Activated CD4-positive, alpha-beta T cell treated with anti-CD3 and anti-CD28 coated beads for 4 hours (primary cell): ENCODE results near the gene SDCCAG8.
"Not testable (repeated sequence)": the region's sequence is repeated elsewhere in the genome, so short reads cannot be mapped to it uniquely, and the experiment has no call there.

Experiments
- DNase-seq, 2 donors: peaks; one replicate each; pipeline ENCODE4 v3.0.0-alpha.2; 2020

SDCCAG8 gene

DNA sequence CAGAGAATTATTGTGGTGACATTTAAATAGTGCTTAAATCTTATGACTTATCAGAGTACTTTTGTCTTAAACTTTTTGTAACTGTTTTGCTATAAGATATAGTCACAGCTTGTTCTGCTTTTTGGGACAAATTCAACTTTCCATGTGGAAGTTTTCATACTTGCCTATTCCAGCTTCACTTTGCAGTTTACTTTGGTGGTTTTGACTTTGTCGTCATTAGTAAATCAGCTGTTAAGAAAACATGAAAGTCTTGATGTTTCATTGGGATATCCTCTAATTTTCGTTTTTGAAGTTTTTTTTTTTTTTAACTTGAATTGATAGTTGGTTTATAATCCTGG, 31.3 kb downstream of the SDCCAG8 start:
- no peak for DNase-seq

DNA sequence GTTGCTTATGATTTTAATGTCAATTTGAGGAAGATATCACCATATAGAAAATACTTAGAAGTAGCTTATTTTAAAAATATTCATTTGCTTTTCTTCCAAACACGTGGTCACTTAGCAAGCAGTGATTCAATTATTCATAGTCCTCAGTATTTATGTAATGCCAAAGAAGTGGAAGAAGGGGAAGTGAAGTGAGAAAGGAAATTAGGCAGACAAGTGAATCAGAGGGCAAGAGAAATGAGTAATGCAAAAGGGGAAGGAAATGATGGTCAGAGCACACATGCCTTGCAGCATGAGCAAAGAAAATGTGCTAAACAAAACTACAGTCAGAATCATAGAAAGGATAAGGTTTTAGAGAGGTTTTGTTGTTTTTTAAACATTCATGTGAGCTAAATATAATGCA, 31.8 kb downstream of the SDCCAG8 start:
- DNase-seq = no peak

DNA sequence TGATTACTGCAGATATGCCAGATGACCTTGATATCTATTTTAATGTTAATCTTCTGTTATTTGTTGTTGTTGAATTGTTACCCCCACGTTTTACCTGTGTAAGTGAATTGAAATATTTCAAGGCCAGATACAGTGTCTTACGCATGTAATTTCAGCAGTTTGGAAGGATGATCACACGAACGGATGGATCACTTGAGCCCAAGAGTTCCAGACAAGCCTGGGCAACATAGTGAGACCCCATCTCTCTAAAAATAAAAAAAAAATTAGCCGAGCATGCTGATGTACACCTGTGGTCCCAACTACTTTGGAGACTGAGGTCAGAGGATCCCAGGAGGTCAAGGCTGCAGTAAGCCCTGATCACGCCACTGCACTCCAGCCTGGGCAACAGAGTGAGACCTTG, 32.2 kb downstream of the SDCCAG8 start:
- DNase-seq = no peak

DNA sequence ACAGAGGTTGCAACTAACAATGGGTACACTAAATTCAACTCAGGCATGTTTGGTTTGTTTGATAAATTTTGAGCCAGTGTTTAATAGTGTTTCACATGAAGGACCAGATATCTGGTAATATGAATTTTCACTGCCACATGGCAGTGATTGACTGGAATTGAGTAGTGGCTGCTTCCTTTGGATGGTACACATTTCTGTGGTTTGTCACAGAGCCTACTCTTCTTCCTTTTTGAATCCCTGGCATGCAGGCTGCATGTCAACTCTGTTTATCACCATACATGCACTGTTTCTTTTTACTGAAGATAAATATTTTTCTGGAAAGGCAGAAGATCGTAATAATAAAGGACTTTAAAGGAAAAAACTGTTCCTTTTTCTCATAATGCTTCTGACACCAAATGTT, 35.5 kb downstream of the SDCCAG8 start:
- DNase-seq = no peak

DNA sequence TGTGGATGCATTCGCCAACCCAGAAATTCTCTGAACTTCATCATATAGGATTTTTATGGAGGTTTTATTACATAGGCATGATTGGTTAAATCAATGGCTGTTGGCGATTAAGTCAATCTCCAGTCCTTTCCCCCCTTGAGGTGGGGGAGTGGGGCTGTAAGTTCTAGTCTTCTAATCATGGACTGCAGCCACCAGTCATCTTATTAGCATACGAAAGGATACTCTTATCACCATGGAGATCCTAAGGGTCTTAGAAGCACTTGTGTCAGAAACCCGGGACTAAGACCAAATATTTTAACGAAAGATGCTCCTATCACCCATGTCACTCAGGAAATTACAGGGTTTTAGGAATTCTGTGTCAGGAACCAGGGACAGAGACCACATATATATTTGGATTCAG, 36.3 kb downstream of the SDCCAG8 start:
- no peak for DNase-seq

DNA sequence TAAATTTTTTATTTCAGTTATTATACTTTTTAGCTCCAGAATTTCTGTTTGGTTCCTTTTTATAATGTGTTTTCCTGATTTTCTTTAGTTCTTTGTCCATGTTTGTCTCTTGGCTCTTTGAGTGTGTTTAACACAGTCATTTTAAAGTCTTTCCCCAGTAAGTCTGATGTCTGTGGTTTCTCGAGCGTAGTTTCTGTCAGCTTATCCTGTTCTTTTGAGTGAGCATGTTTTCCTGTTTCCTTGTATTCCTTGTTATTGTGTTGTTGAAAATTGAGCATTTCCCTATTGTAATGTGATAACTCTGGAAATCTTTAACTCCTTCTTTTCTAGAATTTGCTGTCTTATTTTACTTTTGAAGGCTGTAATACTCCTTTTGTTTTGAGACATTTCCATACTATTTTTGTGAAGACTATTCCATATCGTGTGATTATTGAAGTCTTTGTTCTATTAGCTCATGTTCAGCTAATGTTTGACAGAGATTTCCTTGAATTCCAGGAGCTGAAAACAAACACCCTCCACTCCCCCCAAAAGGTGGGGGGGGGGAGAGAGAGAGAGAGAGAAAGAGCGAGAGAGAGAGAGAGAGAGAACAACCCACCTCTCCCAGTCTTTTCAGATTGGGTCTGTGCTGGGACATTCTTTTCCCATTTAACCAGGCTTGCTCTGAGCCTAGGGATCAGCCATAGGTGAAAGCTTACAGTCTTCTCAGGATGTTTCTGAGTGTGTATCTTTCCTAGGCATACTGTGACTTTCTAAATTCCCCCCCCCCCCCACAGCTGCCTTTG, 38.3 kb downstream of the SDCCAG8 start:
- no peak for DNase-seq

DNA sequence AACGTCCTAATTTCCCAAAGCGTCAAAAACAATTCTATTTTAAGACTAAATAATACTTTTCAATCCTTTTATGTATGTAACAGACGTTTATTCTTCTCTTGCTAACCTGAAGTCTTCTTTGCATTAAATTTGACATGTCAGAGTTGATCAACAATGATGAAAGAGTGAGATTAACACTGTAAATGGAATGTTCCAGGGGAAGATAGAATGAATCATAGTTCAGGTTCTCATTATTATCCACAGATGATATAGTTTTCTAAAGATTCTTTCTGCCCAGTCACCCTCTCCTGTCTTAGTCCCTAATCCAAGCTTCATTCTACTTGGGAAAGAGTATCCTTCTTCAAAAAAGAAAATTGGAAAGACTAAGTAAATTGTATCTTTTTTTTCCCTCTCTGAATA, 38.9 kb downstream of the SDCCAG8 start:
- no peak for DNase-seq

DNA sequence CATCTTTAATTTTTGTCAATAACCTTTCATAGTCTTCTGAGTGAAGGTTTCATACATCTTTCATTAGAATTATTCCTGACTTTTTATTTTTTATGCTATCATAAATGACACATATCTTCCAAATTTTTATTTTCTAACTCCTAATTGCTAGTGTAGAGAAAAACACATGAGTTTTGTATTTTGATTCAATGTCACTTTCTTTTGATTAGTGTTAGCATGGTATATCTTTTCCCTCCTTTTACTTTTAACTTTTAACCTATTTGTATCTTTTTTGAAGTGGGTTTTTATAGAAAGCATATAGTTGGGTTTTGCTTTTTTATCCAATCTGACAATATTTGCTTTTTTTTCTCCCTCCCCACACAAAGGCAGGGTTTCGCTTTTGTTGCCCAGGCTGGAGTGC, 43.2 kb downstream of the SDCCAG8 start:
- no peak for DNase-seq

DNA sequence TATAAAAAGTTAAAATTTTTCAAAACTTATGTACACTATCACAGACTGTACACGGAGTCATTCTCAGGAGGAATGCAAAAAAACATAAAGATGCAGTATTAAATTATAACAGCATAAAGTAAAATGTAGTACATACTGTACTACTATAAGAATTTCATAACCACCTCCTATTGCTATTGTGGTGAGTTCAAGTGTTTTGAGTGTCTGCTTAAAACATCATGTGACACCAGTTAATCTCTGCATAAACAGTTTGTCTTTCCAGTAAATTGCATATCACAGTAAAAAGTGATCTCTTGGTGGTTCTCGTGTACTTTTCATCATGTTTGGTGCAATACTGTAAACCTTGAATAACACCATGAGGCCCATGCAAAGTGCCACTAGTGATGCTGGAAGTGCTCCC, 45.2 kb downstream of the SDCCAG8 start:
- no peak for DNase-seq

DNA sequence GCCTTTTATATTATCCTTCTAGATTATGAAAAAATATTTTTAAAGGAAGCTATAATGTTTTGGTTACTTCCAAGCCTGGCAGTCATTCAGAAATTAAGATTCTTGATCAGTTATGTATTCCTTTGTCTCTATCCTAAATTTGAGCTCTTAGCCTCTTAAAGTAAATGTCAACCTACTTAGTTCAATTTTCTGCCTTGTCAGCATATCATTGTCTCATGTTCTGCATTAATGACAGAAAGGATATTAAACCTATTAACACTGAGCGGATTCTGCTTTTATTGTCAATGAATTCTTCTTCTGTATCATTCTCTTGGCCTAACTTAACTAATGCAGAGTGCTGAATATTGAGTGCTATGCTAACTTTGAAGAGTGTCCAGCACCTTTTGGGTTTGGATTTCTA, 56.0 kb downstream of the SDCCAG8 start:
- no peak for DNase-seq

DNA sequence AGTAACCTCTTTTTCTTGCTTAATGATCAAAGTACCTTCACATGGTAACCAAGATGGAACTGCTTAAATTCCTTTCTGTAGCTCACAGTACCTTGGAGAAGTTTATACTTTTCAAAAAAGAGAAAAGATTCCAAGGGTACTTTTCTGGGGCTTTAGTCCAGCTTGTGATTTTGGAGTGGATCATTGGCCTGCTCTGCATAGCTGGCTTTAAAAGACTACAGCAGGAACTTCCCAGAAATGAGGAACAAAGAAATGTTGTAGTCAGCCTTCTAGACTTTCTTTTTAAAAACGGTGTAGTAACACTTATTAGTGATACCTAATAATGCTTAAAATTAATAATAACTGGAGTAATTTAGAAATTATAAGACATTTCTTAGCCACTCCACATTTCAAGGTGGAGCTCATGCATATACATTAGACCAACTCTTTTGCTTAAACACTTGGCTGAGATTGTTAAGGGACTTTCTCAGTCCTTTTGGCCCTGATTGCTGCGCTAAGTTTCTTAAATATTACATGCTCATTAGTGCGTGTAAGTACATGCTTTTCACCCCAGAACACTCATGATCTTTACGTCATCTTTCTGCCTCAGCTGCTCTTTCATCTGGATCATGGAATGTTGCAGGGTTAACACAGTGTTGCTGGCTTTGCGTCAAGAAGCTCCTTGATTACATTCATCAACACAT, 57.3 kb downstream of the SDCCAG8 start:
- no peak for DNase-seq

DNA sequence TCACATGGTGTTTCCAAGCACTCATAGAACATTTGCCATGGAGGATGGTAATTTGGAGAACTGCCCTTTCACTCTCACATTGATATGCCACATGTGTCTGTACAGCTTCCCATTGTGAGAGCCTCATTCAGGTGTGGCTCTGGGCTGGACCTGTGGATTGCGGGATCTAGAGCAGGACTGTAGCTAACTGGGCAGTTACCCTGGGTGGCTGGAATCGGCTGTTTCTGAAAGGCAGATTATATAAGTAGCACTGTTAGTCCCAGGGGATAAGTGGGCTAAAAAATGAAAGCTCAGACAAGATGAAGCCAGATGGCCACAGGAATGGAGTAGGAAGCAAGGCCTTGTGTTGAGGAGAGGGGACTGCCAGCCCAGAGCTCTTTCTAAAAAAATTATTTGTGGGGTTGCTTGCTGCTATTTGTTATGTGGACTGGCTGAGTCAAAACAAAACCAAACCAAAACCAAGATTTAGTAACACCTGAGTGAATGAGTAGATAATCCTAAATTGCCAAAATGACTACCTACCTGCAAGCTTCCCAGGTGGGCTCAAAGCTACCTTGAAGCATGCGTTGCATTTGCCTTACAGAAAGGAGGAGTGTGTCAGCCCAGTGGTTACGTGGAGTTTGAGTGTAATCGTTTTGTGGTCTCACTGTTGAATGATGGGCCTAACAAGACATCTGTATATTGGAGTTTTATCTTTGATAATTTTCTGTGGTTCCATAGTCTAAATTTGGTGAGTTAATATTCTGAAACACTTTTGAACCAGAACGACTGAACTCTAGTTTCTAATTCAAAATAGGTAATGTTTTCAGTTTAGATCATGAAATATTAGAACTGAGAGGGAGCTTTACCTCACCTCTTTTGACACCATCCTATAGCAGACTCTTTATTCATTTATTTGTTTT, 58.0 kb downstream of the SDCCAG8 start:
- DNase-seq = no peak

DNA sequence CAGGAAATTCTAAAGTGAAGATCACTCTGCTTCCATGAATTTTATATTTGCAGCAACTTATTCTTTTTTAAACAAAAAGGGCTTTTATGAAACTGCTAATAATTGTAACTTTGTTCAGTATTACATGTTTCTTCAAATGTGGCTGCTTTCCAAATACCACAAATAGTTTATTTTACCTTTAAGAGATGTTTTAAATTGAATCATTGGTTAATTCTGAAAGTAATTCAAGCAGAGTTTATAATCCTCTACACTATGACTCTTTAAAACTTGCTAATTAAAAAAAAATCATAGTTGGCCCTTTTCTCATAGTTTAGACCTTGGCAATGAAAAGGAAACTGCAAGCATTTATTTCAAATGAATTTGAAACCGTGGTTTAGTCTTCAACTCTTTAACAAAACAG, 59.6 kb downstream of the SDCCAG8 start:
- DNase-seq = no peak

DNA sequence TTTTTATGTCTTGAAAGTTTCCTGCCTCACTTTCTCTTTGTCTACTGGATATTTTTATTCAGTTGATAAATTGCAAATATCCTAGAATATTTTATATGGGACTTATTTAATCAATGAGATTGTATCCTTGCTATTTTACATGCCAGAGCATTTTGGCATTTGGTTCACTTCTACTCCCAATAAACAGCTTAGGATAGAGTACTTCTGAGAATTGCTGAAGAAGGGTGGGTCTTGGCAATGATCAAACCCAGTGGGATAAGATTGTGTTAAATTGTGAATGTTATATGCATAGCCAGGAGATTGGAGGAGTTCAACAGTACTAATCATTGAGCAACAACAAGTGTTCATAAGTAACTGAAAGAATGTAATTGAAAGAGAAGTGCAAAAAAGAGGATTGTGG, 60.1 kb downstream of the SDCCAG8 start:
- no peak for DNase-seq

DNA sequence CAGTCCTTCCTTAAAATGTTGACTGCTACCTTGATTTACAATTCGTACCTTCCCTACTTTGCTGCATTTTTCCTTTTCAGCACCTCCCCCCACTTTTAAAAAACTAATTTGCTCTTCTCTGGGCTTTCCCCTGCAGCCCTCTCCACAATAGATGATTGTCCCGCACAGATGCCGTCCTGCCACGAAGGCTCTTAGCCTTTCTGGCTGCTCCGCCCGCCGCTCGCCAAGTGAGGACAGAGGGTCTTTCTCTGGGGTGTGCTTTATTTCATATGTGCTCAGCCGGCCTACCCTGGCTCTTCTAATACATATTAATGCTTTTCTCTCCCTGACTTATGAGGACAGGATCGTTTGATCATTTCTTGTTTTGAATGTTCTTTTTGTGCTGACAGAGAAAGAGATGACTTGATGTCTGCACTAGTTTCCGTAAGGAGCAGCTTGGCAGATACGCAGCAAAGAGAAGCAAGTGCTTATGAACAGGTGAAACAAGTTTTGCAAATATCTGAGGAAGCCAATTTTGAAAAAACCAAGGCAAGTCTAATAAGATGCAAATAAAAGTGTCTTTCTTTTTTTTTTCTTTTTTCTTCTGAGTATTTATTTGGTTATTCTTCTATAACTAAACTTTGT, 60.6 kb downstream of the SDCCAG8 start:
- no peak for DNase-seq

DNA sequence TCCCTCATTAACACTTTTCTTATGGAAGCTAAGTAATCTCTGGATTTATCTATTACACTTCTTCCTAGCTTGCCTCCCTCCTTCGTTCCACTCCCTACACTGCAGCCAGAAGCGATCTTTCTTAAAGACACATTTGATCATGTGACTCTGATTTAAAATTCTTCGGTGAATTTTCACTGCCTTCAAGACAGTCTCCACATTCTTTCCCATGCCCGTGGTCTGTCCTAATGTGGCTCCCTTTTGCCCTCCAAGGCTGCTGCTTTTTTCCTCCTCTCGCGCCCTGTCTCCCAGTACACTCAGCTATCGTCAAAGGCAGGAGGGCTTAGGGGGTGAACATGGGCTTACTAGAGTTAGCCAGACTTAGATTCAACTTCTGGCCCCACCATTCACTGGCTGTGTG, 64.4 kb downstream of the SDCCAG8 start:
- DNase-seq = no peak

DNA sequence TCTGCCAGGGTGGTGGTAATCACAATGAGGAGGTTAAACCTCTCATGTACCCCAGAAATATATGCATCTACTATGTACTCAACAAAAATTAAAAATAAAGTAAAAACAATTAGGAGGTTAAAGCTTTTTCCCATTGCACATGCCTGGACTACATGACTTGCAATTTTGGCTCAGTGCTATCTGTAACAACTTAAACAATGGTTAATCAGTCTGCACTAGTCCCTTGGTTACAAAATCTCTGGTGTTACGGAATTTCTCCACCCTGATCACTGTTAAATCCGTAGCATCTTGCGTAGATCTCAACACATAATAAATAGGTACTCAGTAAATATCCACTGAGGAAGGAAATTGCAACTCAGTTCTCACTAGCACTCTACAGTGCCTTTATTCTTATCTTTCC, 66.5 kb downstream of the SDCCAG8 start:
- no peak for DNase-seq

DNA sequence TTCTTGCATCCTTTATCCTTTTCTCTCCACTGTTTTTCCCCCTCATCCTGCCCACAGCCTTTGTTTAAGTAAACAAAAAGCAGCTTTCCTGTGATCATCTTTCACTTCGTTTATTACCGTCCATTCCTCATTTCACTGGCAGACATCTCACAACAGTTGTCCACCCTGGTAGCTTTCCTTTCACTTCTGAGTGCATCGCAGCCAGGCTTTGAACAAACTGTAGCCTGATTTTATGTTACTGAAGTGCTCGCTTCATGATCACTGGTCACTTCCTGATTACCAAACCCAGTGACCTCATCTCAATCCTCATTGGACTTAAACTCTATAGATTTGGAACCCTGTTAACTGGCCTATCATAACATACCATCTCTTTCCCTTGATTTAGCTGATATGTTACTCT, 67.7 kb downstream of the SDCCAG8 start:
- DNase-seq = no peak

DNA sequence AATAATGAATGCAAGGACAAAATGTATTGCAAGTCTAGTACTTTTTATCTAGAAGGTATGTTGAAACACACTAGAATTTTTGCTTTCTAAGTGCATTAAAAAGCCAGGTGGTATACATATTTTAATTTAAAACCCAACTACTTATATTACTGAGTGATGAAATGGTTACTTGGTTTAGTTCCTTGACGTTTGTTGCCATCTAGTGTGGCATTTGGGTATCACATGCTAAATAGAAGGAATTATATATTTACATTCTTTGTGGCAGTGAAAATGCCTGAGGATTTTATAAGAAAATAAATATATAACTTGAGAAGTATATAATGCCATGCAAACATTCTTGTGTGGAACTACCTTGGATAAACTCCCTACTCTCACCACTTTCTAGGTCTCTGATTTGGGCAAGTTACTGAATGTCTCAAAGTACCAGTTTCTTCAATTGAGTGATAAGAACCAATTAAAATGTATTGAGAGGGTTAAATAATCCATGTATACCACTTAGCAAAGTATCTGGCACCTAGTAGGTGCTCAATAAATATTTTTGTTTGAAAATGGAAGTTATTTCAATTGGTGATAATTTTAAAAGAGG, 69.6 kb downstream of the SDCCAG8 start:
- DNase-seq = peak in 1 of 2 donors; percentile 46

DNA sequence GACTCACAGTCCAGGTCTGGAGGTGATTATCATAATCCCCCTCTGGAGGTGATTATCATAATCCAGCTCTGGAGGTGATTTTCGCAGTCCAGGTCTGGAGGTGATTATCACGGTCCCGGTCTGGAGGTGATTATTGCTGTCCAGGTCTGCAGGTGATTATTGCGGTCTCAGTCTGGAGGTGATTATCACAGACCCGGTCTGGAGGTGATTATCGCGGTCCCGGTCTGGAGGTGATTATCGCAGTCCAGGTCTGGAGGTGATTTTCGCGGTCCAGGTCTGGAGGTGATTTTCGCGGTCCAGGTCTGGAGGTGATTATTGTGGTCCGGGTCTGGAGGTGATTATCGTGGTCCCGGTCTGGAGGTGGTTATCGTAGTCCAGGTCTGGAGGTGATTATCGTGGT, 76.6 kb downstream of the SDCCAG8 start:
- no peak for DNase-seq

DNA sequence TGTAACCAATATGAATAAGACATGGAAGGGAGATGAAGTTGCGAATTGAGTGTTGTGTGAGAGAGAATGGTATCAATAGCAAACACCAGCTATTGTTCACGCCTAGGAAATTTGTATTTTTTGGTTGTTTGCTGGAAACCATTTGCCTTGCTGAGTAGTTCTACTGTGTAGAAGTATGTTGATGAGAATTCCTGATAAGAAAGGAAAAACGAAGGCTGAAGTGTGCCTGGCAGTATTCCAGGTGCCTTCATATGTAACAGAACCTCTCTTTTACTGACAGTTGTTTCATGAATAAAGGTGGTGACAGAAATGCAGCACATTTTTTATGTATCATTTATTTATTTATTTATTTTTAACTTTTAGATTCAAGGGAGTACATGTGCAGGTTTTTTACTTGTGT, 79.5 kb downstream of the SDCCAG8 start:
- no peak for DNase-seq

DNA sequence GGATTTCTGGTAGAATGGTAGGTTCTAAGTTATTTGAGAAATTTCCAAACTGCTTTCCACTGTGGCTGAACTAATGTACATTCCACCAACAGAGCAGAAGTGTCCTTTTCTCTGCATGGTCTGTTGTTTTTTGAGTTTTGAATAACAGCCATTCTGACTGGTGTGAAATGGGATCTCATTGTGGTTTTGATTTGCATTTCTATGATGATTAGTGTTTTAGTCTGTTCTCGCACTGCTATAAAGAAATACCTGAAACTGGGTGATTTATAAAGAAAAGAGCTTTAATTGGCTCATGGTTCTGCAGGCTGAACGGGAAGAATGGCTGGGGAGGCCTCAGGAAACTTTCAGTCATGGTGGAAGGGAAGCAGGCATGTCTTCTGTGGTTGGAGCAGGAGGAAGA, 80.3 kb downstream of the SDCCAG8 start:
- no peak for DNase-seq

DNA sequence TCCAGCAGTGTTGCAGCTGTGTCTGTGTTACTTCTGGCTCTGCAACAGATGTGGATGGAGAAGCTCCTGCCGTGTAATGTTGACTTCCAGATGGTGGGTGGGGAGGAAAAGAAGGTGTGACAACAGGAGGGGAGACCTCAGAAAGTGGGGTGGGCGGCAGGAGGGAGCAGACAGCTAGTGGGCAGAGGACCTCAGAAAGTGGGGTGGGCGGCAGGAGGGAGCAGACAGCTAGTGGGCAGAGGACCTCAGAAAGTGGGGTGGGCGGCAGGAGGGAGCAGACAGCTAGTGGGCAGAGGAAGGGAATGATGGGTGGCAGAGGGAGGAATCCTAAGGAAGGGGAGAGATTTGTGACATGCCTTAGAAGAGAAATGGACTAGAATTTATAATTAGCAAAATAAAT, 83.0 kb downstream of the SDCCAG8 start:
- DNase-seq = not testable (repeated sequence)
